HG02981 (cell line): Measurements from ENCODE around the gene TP53.
"Not testable (repeated sequence)": the region's sequence is repeated elsewhere in the genome, so short reads cannot be mapped to it uniquely, and the experiment has no call there.

ENCODE experiments used
- ATAC-seq: cut with Tn5 transposase; IDR thresholded peaks from one replicate; pipeline ENCODE4 v1.9.1; 2021; ENCODE audit warnings: mild to moderate bottlenecking, moderate library complexity; ENCODE audit not compliant: unreplicated experiment

TP53 gene

DNA sequence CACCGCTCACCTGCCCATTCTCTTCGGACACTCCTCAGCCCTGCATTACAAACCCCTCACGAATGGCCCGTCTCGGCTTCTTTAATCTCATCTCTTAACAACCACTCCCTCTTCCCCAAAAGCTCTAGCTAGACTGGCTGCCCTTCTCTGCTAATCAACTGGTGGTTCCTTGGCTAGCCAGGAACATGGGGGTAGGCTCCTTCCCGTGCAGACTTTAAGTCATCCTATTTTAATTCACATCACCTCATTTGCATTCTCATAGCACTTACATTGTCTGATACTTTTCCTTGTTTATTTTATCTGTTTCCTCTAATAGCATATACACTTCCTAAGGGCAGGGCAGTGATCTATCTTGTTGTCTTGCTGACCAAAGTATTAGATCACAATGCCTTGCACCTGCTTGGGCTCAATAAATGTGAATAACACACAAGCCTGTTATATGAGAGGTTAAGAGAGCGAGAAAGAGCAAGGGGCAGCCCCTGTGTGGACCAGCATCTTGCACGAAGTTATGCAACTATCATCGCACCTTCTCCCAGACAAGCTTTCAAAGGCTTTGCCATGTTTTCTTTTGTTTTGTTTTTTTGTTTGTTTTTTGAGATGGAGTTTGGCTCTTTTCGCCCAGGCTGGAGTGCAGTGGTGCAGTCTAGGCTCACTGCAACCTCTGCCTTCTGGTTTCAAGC is 9.8 kb downstream of the TP53 start:
- ATAC-seq: no peak

DNA sequence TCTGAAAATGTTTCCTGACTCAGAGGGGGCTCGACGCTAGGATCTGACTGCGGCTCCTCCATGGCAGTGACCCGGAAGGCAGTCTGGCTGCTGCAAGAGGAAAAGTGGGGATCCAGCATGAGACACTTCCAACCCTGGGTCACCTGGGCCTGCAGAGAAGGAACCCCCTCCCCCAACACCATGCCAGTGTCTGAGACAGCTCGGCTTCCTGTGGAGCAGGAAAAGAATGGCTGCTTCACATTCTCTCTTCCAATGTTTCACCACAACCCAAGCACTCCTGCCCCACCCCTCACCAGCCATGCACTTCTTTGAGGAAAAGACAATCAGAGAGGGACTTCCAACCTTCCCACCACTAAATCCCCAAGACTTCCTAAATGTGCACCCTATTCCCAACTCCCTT is 10.8 kb downstream of the TP53 start:
- no peak for ATAC-seq

DNA sequence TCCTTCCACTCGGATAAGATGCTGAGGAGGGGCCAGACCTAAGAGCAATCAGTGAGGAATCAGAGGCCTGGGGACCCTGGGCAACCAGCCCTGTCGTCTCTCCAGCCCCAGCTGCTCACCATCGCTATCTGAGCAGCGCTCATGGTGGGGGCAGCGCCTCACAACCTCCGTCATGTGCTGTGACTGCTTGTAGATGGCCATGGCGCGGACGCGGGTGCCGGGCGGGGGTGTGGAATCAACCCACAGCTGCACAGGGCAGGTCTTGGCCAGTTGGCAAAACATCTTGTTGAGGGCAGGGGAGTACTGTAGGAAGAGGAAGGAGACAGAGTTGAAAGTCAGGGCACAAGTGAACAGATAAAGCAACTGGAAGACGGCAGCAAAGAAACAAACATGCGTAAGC is 12.4 kb downstream of the TP53 start:
- ATAC-seq: no peak

DNA sequence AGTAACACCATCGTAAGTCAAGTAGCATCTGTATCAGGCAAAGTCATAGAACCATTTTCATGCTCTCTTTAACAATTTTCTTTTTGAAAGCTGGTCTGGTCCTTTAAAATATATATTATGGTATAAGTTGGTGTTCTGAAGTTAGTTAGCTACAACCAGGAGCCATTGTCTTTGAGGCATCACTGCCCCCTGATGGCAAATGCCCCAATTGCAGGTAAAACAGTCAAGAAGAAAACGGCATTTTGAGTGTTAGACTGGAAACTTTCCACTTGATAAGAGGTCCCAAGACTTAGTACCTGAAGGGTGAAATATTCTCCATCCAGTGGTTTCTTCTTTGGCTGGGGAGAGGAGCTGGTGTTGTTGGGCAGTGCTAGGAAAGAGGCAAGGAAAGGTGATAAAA is 14.1 kb downstream of the TP53 start:
- no peak for ATAC-seq

DNA sequence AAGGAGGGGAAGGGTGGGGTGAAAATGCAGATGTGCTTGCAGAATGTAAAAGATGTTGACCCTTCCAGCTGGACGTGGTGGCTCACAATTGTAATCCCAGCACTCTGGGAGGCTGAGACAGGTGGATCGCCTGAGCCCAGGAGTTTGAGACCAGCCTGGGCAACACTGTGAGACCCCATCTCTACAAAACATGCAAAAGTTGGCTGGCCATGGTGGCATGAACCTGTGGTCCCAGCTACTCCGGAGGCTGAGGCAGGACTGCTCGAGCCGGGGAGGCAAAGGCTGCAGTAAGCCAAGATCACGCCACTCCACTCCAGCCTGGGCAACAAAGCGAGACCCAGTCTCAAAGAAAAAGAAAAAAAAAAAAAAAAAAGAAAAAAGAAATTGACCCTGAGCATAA is 18.8 kb downstream of the TP53 start:
- ATAC-seq: no peak

DNA sequence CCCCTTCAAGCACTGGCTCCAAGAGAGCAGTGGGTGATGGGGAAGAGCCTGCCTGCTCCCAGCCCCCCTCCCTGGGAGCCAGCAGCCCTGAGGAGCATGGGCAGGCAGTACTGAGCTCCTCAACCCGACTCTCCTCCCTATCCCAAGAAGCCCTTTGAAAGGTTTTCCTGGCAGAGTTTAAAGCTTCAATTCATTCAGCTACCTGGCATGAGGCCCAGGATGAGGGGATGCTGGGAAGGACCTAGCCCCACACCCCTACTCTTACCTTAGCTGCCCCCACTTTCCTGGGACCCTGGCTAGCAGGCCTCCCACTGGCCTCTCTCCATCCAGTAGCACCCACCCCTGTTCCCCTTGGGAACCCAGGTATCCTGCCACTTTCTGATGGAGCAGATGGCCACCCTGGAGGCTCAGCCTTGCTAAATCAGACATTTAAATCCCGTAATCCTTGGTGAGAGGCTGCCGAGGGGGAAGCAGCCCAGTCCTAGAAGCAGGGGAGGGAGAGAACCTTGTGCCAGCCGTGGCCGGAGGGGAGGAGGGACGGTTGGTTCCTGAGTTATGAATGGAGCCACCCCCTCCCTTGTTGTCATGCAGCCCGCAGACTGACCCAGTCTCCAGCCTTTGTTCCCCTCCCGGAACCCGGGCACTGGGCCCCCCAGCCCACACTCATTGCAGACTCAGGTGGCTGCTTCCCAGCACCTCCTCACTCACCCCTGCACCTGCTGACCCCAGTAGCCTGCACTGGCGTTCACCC is 19.5 kb downstream of the TP53 start:
- ATAC-seq: no peak

DNA sequence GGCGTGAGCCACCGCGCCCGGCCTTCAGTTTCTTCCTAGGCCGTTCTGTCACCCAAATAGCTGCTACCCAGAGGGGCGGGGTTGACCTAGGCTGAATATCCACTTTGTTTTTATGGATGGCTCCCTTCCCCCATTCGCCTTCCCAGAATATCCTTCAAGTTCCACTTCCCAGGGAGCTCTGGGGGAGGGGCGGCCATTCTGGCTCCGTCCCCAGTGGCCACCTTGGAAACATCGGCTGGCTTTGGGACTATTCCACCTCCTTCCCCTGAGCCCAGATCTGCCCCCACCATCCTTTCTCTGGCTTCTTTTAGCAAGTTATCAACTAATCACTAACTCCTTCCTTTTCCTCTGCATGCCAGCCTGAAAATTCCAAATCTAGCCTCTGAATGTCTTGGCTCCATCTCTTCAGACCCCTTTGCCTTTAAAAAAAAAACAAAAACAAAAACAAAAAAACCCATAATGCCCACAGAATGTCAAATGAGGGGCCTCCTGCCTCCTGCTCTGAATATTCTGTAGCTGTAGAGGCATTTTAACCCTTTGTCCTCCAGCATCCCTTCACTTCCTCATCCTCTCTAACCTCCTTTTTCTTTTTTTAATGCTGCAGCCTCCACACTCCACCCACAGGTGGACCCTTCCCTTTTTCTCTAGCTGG is 30.2 kb downstream of the TP53 start:
- ATAC-seq: no peak

DNA sequence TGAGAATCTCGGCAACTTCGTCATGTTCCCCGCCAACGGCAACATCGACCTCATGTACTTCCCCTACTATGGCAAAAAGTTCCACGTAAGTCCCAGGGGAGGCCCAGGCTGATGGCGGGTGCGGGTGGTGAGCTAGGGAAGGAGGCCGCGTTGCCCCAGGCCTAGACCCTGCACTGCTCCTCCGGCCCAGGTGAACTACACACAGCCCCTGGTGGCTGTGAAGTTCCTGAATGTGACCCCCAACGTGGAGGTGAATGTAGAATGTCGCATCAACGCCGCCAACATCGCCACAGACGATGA is 31.8 kb downstream of the TP53 start:
- ATAC-seq: no peak

DNA sequence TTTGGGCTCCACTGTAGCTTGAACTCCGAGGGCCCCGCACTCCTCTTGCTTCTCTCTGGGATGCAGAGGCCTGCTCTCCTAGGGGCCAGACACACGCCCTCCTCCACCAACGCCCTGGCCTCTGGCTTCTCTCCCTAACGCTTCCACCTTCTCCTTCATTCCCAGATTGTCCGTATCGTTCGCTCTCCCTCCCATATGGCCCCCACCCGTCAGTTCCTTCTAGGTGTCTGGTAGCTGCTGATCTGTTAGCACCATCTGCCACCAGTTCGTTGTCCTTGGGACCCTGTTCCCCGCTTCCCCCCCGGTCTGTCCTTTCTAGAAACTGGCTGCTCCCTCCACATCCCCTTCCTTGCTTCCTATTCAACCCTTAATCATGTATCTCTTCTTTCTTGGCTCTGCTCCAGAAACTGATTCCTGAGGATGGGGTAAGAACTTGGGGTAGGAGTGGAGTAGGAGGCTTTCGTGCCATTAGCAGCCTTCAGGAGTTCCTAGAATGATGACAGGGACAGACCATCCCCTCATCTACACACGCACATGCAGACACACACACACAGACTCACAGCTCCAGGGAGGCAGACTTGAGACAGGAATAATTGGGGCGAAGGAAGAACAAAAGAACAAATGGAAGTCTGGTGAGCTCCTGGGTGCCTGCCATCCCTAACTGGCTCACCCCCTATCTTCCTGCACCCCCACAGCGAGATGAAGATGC is 32.3 kb downstream of the TP53 start:
- ATAC-seq: no peak

DNA sequence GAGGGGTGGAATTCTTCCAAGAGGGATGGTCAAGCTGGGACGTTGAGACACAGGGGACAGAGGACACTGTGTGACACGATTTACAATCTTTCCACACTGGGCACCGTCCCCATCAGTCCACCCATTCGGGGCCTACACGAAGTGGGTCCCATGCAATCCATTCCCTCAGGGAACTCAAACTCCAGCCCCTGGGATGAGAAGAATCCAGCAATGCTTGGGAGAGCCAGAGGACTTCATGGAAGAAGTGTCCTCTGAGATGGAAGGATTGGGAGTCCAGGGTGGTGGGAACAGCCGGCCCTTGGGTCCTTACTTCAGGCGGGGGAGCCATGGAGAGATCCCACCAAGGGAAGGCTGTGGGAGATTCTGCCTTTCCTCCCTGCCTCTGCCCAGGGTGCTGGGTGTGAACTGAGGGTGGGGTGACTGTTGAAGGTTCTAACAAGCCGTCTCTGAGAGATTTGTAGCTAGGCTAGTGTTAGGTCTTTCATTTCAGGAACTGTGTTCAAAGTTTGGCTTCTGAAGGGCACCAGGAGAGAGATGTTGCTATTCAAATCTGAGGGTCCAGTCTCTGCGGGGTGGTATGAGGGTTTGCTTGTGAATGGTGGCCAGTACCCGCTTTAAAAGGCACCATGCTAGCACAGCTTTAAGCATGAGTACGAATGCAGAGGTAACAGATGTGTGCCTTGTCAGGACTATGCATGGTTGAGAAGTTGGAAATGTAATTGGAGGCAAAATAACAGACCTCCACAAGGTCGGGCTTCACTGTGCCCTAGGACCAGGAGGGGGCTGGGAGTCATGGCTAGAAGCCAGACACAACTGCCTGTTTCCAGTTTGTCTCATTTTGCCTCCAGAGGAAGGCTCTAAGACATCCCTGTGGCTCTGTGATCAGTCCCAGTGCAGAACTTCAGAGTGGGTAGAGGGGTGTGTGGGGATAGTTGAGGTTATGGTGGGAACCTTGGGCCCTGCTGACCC is 34.6 kb downstream of the TP53 start:
- ATAC-seq: no peak

DNA sequence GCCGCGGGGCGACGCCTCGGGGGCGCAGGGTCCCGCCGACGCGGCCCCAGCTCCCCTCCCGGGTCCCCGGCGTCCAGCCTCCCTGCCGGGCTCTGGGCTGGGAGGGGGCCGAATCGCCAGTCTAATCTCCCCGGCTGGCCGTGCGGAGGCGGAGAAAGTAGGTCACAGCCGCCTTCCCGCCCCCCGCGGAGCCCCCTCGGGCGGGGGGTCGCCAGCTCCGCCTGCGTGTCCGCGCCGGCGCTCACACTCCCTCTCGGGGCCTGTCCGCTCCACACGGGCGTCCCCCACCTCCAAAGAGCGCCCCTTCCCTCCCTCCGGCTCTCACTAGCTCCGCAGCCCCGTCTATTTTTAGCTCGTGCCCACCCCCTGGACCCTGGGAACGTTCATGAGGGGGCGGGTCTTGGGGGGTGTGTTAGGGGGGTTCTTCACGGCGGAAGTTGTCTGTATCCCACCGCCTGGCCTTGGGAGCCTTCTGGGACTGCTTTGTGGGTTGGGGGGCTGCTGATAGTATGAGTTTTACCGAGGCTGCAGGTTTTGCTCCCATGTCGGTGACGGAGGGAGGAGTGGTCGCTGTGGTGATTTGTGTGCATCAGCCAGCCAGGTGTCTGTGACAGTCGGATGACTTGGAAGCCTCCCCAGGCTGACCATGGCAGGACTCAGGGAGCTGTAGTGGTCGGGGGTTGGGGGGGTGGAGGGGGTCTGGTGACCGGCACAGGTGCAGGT is 35.5 kb downstream of the TP53 start:
- no peak for ATAC-seq

DNA sequence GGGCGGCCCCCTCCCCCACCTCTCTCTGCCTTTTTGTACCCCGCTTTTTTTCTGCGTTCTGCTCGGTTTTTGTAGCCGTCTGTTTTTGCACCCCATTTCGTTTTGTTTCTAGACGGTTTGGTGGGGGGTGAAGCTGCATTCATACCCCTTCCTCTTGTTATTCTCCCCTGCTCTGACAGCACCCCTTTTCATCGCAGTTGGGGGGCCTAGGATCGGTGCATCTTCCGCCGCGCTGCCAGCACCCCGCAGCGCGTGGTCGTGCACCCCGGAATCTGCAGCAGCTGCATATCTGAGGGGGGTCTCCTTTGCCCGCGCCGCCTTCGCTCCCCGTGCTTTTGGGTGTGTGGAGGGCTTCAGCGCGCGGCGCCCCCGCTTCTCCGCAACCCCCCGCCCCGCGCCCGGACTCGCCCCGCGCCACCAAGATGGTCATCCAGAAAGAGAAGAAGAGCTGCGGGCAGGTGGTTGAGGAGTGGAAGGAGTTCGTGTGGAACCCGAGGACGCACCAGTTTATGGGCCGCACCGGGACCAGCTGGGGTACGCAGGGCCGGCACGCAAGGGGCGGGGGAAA is 36.1 kb downstream of the TP53 start:
- ATAC-seq: no peak

DNA sequence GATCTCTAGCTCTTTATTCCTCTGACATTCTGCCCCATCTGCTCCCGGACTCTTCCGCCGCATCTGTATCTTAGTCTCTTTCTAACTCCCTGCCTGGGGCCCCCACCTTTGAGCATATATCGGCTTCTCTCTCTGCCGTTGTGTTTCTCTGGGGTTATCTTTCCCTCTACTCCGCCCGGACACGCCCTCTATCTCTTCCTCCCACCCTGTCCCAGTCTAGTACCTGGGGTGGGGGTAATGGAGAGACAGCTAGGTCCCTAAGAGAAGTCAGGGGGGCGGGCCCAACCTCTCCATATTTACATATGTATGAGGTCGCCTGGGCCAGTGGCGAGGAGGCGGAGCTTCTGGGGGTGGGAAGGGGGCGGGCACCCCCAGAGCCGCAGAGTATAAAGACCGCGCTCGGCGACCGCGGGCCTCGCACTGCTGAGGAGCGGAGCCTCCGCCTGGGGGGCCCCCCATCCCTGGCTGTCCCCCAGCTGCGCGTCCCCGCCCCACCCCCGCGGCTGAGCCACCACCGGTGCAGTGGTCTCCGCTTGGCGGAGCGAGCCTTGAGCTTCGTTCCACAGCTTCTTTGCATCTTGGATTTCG is 36.7 kb downstream of the TP53 start, which contains the start of gene ATP1B2:
Gene ATP1B2 (plus strand): TSS at position 418 of the 588 bp plus-strand sequence. CDS start 593 bp downstream, outside the sequence.
- ATAC-seq: no peak

DNA sequence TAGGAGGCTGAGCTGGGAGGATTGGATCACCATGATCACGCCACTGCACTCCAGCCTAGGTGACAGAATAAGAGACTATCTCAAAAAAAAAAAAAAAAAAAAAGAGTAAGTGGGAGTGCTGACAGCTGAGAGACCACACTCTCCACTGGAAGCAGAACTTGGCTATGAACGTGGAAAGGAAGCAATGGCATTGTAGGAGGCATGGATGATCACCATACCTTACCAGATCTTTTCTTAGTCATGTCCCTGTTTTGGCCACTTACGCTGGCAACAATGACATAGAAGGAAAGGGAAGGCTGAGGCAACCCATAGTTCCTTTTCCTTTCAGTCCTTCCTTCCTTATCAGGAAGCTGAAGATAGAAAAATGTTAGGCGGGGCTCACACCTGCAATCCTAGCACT is 40.3 kb downstream of the TP53 start:
- ATAC-seq: no peak

DNA sequence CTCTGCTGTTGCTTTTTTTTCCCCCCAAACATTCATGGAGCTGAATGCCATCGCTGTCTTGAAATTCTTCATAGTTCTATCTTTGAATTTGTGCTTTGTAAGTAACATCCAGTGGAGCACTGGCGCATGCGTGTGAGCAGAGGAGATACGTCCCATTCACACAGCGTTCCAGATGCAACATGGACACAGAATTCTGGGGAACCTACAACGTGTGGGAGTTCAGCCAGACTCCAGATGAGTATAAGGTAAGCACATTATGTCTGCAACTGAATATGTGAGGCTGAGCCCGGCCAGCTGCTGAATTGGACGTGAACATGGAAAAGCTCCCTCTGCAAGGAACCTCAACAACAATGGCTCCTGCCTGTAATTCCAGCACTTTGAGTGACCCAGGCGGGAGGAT is 40.8 kb downstream of the TP53 start:
- ATAC-seq: no peak

DNA sequence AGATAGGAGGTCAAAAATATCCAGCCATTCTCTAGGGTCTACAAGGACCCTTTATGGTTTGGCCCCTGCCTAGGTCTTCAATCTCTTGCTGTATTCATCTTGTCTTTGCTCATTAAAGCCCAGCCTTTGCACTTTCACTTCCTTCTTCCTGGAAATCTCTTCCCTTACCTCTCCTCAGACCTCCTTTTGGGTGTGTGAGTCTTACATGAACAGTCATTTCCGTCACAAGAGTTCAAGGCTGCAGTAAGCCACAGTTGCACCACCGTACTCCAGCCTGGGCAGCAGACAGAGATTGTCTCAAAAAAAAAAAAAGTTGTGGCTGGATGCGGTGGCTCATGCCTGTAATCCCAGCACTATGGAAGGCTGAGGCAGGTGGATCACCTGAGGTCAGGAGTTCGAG is 42.5 kb downstream of the TP53 start:
- ATAC-seq: no peak

DNA sequence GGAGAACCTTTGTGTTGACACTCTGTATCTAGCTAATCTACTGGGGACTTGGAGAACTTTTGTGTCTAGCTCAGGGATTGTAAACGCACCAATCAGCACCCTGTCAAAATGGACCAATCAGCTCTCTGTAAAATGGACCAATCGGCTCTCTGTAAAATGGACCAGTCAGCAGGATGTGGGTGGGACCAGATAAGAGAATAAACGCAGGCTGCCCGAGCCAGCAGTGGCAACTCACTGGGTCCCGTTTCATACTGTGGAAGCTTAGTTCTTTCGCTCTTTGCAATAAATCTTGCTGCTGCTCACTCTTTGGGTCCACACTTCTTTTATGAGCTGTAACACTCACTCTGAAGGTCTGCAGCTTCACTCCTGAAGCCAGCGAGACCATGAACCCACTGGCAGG is 45.7 kb downstream of the TP53 start:
- not testable (repeated sequence) for ATAC-seq

DNA sequence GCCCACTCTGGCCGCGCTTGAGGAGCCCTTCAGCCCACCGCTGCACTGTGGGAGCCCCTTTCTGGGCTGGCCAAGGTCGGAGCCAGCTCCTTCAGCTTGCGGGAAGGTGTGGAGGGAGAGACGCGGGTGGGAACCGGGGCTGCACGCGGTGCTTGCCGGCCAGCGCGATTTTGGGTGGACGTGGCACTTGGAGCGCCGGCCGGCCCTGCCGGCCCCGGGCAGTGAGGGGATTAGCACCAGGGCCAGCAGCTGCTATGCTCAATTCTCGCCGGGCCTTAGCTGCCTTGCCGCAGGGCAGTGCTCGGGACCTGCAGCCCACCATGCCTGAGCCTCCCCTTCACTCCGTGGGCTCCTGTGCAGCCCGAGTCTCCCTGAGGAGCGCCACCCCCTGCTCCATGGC is 46.5 kb downstream of the TP53 start:
- no peak for ATAC-seq

DNA sequence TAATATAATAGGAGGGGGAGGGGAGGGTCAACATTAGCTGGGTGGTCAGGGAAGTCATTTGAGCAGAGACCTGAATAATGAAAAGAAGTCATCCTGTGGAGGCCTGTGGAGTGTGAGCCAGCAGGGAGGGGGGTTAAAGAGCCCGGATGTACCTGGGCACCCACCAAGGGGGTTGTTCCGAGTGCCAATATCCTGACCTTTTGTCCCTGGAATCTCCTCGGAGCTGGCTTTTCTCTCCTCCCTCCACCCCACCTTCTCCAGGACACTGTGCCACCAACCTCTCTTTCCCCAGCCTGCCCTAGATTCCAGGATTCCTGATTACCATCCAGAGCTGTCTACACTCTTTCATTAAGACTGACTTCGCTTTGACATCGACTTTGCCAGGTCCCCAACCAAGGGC is 51.1 kb downstream of the TP53 start:
- ATAC-seq: no peak
